GM19043 (cell line): Measurements from ENCODE around the gene SKA3.
"Not testable (repeated sequence)": the region's sequence is repeated elsewhere in the genome, so short reads cannot be mapped to it uniquely, and the experiment has no call there.

Experiments
- ATAC-seq: cut with Tn5 transposase; IDR thresholded peaks from one replicate; pipeline ENCODE4 v1.9.1; 2021; ENCODE audit warnings: low read depth; ENCODE audit not compliant: unreplicated experiment

Gene SKA3

GRCh38 chr13:21176215-21176981 is at the start of gene SKA3, which contains the start of gene MRPL57:
SKA3 (minus strand) TSS chr13:21176552; CDS start chr13:21176477, 75 bp downstream.
MRPL57 (plus strand) TSS chr13:21176658; CDS start chr13:21176917, 259 bp downstream.
- ATAC-seq: peak; percentile 85

- no peak for ATAC-seq
These were observed 48.7 kb upstream of the SKA3 start for GRCh38 chr13:21225082-21225481.

- no peak for ATAC-seq
These were observed 44.9 kb upstream of the SKA3 start for GRCh38 chr13:21221268-21221667.

GRCh38 chr13:21219716-21220115 is 43.4 kb upstream of the SKA3 start:
- ATAC-seq: not testable (repeated sequence)

GRCh38 chr13:21219036-21219381 is 42.7 kb upstream of the SKA3 start:
- ATAC-seq: no peak

GRCh38 chr13:21218351-21219035 is 42.1 kb upstream of the SKA3 start:
- ATAC-seq: peak; percentile 97

GRCh38 chr13:21216332-21216731 is 40.0 kb upstream of the SKA3 start:
- no peak for ATAC-seq

GRCh38 chr13:21215419-21215818 is 39.1 kb upstream of the SKA3 start:
- ATAC-seq: not testable (repeated sequence)

- ATAC-seq: no peak
These were observed 35.9 kb upstream of the SKA3 start for GRCh38 chr13:21212138-21212775.

- no peak for ATAC-seq
These were observed 32.4 kb upstream of the SKA3 start for GRCh38 chr13:21208652-21209154.

GRCh38 chr13:21202767-21203531 is 26.6 kb upstream of the SKA3 start:
- ATAC-seq: no peak

GRCh38 chr13:21201456-21202190 is 25.3 kb upstream of the SKA3 start:
- not testable (repeated sequence) for ATAC-seq

- ATAC-seq: not testable (repeated sequence)
These were observed 22.0 kb upstream of the SKA3 start for GRCh38 chr13:21198391-21198790.

- ATAC-seq: not testable (repeated sequence)
These were observed 21.4 kb upstream of the SKA3 start for GRCh38 chr13:21197606-21198225.

GRCh38 chr13:21194756-21195155 is 18.4 kb upstream of the SKA3 start:
- ATAC-seq: not testable (repeated sequence)

GRCh38 chr13:21186410-21186809 is 10.1 kb upstream of the SKA3 start:
- ATAC-seq: not testable (repeated sequence)

GRCh38 chr13:21181671-21182070 is 5.3 kb upstream of the SKA3 start:
- ATAC-seq: no peak

- peak; percentile 27 for ATAC-seq
These were observed 581 bp upstream of the SKA3 start for GRCh38 chr13:21176982-21177284.

GRCh38 chr13:21175656-21176214 is 617 bp downstream of the SKA3 start:
- no peak for ATAC-seq
